Muscle of leg (tissue), 11 donors: ENCODE measurements around the gene PGLYRP3. TPM values are rescaled to one million over a fixed set of nuclear protein-coding genes. Genes with fewer than 3 reads are reported as not detected.
A peak's percentile ranks its signal among the peaks of the same experiment; 100 is the strongest.

ENCODE experiments used
- DNase-seq: peaks from one replicate; pipeline ENCODE4 v3.0.0; 2013
- H3K27ac ChIP-seq: one replicate; pipeline ENCODE4 v1.5.1; 2013; ENCODE audit warnings: mild to moderate bottlenecking, low read length, control low read depth
- H3K27me3 ChIP-seq: one replicate; pipeline ENCODE4 v1.6.1; 2013; ENCODE audit warnings: low read length; ENCODE audit not compliant: control insufficient read depth, insufficient read depth
- H3K36me3 ChIP-seq: one replicate; pipeline ENCODE4 v1.6.1; 2013; ENCODE audit warnings: low read length; ENCODE audit not compliant: control insufficient read depth, insufficient read depth
- H3K4me1 ChIP-seq: one replicate; pipeline ENCODE4 v1.6.1; 2013; ENCODE audit warnings: low read length; ENCODE audit not compliant: control insufficient read depth, insufficient read depth
- H3K4me3 ChIP-seq: one replicate; pipeline ENCODE4 v1.5.1; 2013; ENCODE audit warnings: low read length, control low read depth
- H3K9me3 ChIP-seq: replicated peaks from 2 replicates; pipeline ENCODE4 v1.6.1; 2013; ENCODE audit warnings: low read depth, low read length; ENCODE audit not compliant: control insufficient read depth
- WGBS: methylation state at CpG from one replicate; pipeline ENCODE4 v1.1.5; 2013; ENCODE audit warnings: missing lambda C conversion rate; ENCODE audit not compliant: insufficient coverage; 5-methylcytosine and 5-hydroxymethylcytosine counted together
- polyA plus RNA-seq, 8 donors: library from polyadenylated mRNA; unstranded; fragments of 120-200 nt; gene quantifications; one replicate each; pipeline versions ENCODE4 v1.2.1 to v1.2.3, GENCODE V29; 2013; ENCODE audit warnings: inconsistent platforms in 1 of 8, low replicate concordance in 1 of 8; ENCODE audit not compliant: insufficient read length in 8 of 8, insufficient read depth in 1 of 8
- total RNA-seq: library from RNA; stranded (reverse); fragments of 120-200 nt; gene quantifications from one replicate; pipeline ENCODE4 v1.2.4, GENCODE V29; 2013

The PGLYRP3 gene
- total and polyA plus RNA-seq, 9 donors, result 0.56 TPM; not detected in 8

- WGBS, result 3% methylated on average over 74 of the region's 80 CpGs
- DNase-seq, result peak; percentile 49
- Histone ChIP-seq H3K4me1 (peaks cover 8% of the 10 kb centered on the region), H3K4me3 (peak overlapping the region; percentile 17), H3K27ac (no peak overlapping the region), H3K27me3 (peaks cover 43% of the 10 kb centered on the region), H3K9me3 (no peaks in the 10 kb centered on the region), H3K36me3 (no peaks in the 10 kb centered on the region)
Observed at GRCh38 chr1:153261281-153262069, 51.3 kb downstream of the PGLYRP3 start.

- Histone ChIP-seq H3K9me3 (no peaks in the 10 kb centered on the region), H3K4me1 (peaks cover 8% of the 10 kb centered on the region), H3K4me3 (peak overlapping the region; percentile 17), H3K27me3 (peaks cover 43% of the 10 kb centered on the region), H3K36me3 (no peaks in the 10 kb centered on the region), H3K27ac (no peak overlapping the region)
- 7% methylated on average over 39 of the region's 45 CpGs for WGBS
- peak; percentile 21 for DNase-seq
Observed at GRCh38 chr1:153260585-153261280, 52.0 kb downstream of the PGLYRP3 start.

GRCh38 chr1:153259387-153259786 is 53.4 kb downstream of the PGLYRP3 start, which contains the start of gene LORICRIN:
TSS of gene LORICRIN (plus strand) at chr1:153259687. CDS start at chr1:153260950, 1,263 bp downstream.
- no peak for DNase-seq
- Histone ChIP-seq H3K4me3 (no peak within 1 kb of the TSS), H3K4me1 (peaks cover 8% of the 10 kb centered on the region), H3K9me3 (no peaks in the 10 kb centered on the region), H3K27ac (no peak within 1 kb of the TSS), H3K36me3 (no peaks in the 10 kb centered on the region), H3K27me3 (peaks cover 43% of the 10 kb centered on the region)
- 100% methylated on average over 3 of the region's 3 CpGs for WGBS

- Histone ChIP-seq H3K4me1 (no peaks in the 10 kb centered on the region), H3K27ac (no peak overlapping the region), H3K27me3 (peaks cover 1% of the 10 kb centered on the region), H3K9me3 (no peaks in the 10 kb centered on the region), H3K4me3 (no peak overlapping the region), H3K36me3 (no peaks in the 10 kb centered on the region)
- no peak for DNase-seq
- WGBS, result no CpG with 5 or more reads among the region's 1 CpG
Observed at GRCh38 chr1:153253693-153254092, 59.1 kb downstream of the PGLYRP3 start.

DNA sequence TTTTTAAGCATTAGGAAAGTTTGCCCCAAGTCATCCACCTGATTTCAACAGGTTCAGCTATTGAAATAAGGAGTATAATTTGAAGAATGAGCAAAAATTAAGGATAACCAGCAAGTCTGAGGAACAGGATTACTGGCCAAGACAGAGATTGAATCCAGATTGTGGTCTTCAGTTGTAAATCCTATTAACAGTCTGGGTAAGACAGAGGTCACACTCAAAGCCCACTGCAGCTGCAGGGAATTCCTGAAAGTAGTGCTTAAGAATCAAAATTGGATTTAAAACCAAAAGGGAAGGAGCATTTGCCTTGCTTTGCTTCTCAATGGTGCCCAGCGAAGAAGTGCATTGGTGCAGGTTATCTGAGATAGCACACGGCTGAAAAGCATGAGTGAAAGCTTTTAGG is 59.7 kb downstream of the PGLYRP3 start:
- Histone ChIP-seq H3K27me3 (peaks cover 4% of the 10 kb centered on the region), H3K4me3 (no peak overlapping the region), H3K36me3 (no peaks in the 10 kb centered on the region), H3K27ac (no peak overlapping the region), H3K9me3 (no peaks in the 10 kb centered on the region), H3K4me1 (no peaks in the 10 kb centered on the region)
- WGBS, result 42% methylated on average over 2 of the region's 2 CpGs
- peak; percentile 65 for DNase-seq

GRCh38 chr1:153251988-153252387 is 60.8 kb downstream of the PGLYRP3 start:
- Histone ChIP-seq H3K27ac (no peak overlapping the region), H3K4me1 (no peaks in the 10 kb centered on the region), H3K9me3 (no peaks in the 10 kb centered on the region), H3K4me3 (no peak overlapping the region), H3K27me3 (peaks cover 5% of the 10 kb centered on the region), H3K36me3 (no peaks in the 10 kb centered on the region)
- DNase-seq, result no peak
- WGBS, result 55% methylated on average over 4 of the region's 4 CpGs

DNA sequence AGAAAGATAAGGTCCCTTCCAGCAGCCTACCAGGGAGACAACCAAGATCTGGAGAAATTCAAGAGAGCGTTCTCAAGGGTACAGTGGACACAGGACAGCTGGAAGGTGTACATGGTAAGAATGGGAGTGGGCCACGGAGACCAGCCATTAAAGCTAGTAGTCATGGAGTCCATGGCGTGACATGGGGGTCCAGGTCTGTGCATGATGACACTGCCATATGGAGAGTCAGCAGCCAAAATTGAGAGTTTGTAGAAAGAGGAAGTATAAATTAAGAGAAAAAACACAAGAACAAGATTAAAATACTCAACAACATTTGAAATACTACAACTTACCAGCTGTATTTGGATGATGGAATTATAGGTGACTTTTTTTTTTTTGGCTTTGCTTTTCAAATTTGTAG is 61.2 kb downstream of the PGLYRP3 start:
- no peak for DNase-seq
- Histone ChIP-seq H3K9me3 (no peaks in the 10 kb centered on the region), H3K4me1 (no peaks in the 10 kb centered on the region), H3K27me3 (peaks cover 5% of the 10 kb centered on the region), H3K36me3 (no peaks in the 10 kb centered on the region), H3K27ac (no peak overlapping the region), H3K4me3 (no peak overlapping the region)
- WGBS, result 64% methylated on average over 2 of the region's 3 CpGs

DNA sequence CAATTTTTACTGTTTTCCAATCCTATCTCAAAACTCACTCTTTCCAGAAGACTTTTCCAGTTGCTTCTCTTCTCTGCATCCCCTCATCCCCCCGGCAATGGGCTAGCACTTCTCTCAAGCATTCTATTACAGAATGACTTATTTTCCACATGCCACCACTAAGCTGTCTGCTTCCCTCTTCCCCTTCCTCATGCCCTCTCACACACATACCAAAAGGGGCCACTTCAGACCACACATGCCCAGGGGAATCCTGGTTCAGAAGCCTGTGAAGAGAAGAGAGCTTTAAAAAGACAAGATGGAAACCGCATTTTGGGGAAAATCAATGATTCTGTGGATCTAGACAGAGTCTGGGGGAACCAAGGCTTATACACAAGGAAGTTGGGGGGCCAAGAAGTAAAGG is 61.7 kb downstream of the PGLYRP3 start:
- Histone ChIP-seq H3K9me3 (no peaks in the 10 kb centered on the region), H3K36me3 (no peaks in the 10 kb centered on the region), H3K4me3 (no peak overlapping the region), H3K27me3 (peaks cover 5% of the 10 kb centered on the region), H3K4me1 (no peaks in the 10 kb centered on the region), H3K27ac (no peak overlapping the region)
- WGBS, result 69% methylated on average over 2 of the region's 2 CpGs
- no peak for DNase-seq

DNA sequence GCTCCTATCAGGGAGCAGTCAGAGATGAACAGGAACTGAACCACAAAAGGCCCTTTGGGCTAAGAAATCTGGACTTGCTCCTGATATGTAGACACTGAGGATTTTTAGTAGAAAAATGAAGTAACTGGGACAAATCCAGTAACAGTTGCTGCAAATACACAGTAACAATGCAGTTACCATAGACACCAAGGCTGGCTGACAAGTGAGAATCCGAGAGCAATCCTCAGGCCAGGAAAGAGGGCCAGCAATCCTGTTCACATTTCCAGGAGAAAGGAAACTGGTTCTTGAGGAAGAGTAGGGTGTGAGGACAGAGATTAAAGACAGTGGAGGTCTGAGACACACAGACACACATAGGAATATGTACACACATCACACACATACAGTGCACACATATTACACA is 62.6 kb downstream of the PGLYRP3 start:
- no CpG with 5 or more reads among the region's 1 CpG for WGBS
- Histone ChIP-seq H3K9me3 (no peaks in the 10 kb centered on the region), H3K4me3 (no peak overlapping the region), H3K4me1 (no peaks in the 10 kb centered on the region), H3K36me3 (no peaks in the 10 kb centered on the region), H3K27ac (no peak overlapping the region), H3K27me3 (peaks cover 5% of the 10 kb centered on the region)
- DNase-seq, result peak; percentile 92

DNA sequence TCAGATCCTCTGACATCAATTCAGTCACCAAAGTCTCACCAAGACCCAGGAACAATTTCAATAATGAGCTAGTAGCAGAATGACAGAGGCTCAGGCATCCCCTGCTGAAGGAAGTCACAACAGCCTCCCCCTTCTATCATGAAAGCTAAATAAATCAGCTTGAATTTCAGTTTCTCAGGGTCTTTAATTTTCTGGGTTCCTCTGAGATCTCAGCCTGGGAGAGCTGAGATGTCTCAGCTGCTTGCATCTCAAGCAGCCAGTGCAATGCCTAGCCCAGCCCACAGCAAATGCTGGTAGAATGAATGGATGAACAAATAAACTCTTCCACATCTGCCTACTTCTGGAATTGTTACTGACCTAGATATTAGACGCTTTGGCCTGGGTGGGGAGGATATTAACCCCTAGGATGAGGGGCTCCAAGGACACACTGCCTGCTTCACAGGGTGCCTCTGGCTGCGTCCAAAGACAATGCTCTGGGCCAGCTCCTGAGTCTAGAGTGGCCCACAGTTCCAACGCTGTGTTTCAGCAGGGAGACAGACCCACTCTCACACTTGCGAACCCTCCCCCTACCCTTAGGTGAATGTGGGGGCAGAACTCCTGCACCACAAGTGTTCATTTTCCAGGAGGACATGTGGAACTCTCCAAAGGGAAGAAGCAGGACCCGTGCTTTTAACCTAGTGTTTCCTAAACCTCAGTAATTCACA is 64.4 kb downstream of the PGLYRP3 start:
- H3K27me3 ChIP-seq, result peaks cover 5% of the 10 kb centered on the region
- 60% methylated on average over 1 of the region's 5 CpGs for WGBS

More for the DNA sequence above, 64.4 kb downstream of the PGLYRP3 start:
- Histone ChIP-seq H3K4me3 (no peak overlapping the region), H3K4me1 (no peaks in the 10 kb centered on the region), H3K36me3 (no peaks in the 10 kb centered on the region), H3K27ac (no peak overlapping the region), H3K9me3 (no peaks in the 10 kb centered on the region)
- DNase-seq, result no peak
